Karpas-422 (cell line): ENCODE data around the gene MAP2K3. TPM values are rescaled to one million over a fixed set of nuclear protein-coding genes. Genes with fewer than 3 reads are reported as not detected.
"Not testable (repeated sequence)": the region's sequence is repeated elsewhere in the genome, so short reads cannot be mapped to it uniquely, and the experiment has no call there.

Experiments used
- DNase-seq: peaks from one replicate; pipeline ENCODE4 v3.0.0-alpha.2; 2015
- H2AFZ ChIP-seq: fragments of 200-600 bp; sonication (generic); 2 replicates; pipeline ENCODE4 v1.6.1; 2014; ENCODE audit warnings: antibody characterized with exemption, low read length, mixed read lengths
- H3K27ac ChIP-seq: fragments of 200-600 bp; sonication (generic); 2 replicates; pipeline ENCODE4 v1.5.1; 2014; ENCODE audit warnings: mild to moderate bottlenecking, low read length, moderate library complexity
- H3K27me3 ChIP-seq: fragments of 200-600 bp; sonication (generic); 2 replicates; pipeline ENCODE4 v1.6.1; 2014; ENCODE audit warnings: low read length, mixed read lengths
- H3K36me3 ChIP-seq: fragments of 200-600 bp; sonication (generic); 2 replicates; pipeline ENCODE4 v1.6.1; 2014; ENCODE audit warnings: low read length, mixed read lengths; ENCODE audit not compliant: insufficient read depth
- H3K4me1 ChIP-seq: fragments of 200-600 bp; sonication (generic); 2 replicates; pipeline ENCODE4 v1.6.1; 2014; ENCODE audit warnings: mild to moderate bottlenecking, low read length, mixed read lengths
- H3K4me2 ChIP-seq: fragments of 200-600 bp; sonication (generic); 2 replicates; pipeline ENCODE4 v1.6.1; 2014; ENCODE audit warnings: low read length, low read depth, mild to moderate bottlenecking; ENCODE audit not compliant: poor library complexity, severe bottlenecking
- H3K4me3 ChIP-seq: fragments of 200-600 bp; sonication (generic); 2 replicates; pipeline ENCODE4 v1.5.1; 2014; ENCODE audit warnings: mild to moderate bottlenecking, antibody characterized with exemption, low read length, mixed read lengths
- H3K79me2 ChIP-seq: fragments of 200-600 bp; sonication (generic); 2 replicates; pipeline ENCODE4 v1.6.1; 2014; ENCODE audit warnings: mild to moderate bottlenecking, low read length, mixed read lengths
- H3K9ac ChIP-seq: fragments of 200-600 bp; sonication (generic); 2 replicates; pipeline ENCODE4 v1.6.0; 2014; ENCODE audit warnings: low read length
- H3K9me2 ChIP-seq: fragments of 200-600 bp; sonication (generic), shearing (Covaris generic); replicated peaks from 2 replicates; pipeline ENCODE4 v1.6.0; 2014; ENCODE audit warnings: mild to moderate bottlenecking, low read length, moderate library complexity; ENCODE audit not compliant: insufficient read depth
- H3K9me3 ChIP-seq: fragments of 300-700, 200-600 bp; sonication (generic); 2 replicates; pipeline ENCODE4 v1.6.1; 2014; ENCODE audit warnings: low read length, mixed read lengths
- H4K20me1 ChIP-seq: fragments of 200-600 bp; sonication (generic); 2 replicates; pipeline ENCODE4 v1.6.1; 2014; ENCODE audit warnings: mild to moderate bottlenecking, antibody characterized with exemption, low read length, low read depth; ENCODE audit not compliant: insufficient read depth
- total RNA-seq: library from RNA; depleted of rRNA; stranded (reverse); fragments of >200 nt; shearing (Covaris generic); gene quantifications from 2 replicates; pipeline ENCODE4 v1.2.3, GENCODE V29; 2014; ENCODE audit warnings: low replicate concordance

MAP2K3 gene
- total RNA-seq, 1 experiment from 2014 or later = 49.4 TPM

DNA sequence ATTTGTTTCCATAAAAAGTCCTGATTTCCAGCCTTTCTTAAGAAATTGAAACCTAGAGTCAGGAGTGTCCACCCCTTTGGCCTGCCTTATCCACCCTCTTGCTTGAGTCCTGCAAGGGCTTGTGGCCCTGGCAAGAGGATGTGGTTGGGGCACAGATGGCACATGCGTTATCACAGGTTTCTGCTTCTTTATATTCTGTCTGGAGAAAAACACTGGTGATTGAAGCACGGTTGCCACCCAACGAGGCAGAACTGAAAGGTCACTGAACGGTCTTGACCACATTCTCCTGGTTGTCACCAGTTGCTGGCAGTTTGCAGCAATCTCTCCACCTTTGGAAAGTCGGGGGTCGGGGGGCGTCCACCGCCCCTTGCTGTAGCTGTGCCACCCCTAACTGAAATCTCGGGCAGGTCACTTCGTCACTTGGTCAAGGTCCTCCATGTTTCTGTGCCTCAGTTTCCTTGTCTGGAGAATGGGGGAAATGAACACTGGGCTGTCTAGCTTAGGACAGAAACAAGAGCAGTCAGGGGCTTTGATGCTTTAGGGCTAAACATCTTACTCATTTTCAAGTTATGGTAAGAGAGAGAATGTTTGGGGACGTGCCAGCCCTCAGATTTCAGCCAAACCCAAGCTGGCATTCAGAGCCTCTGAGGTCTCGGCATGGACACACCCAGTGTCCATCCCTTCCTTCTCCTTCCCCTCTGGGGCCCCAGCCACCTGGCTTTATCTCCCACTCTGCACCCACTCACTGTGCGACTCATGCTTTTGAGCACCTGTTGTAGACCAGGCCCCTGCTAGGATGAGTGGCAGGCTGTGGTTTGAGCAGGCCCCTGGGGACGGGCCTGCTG, 63.8 kb downstream of the MAP2K3 start:
- not testable (repeated sequence) for H3K9me3 ChIP-seq, H3K9me2 ChIP-seq, H3K79me2 ChIP-seq, H3K27me3 ChIP-seq, H3K36me3 ChIP-seq, H2AFZ ChIP-seq, H3K4me3 ChIP-seq, H4K20me1 ChIP-seq
- Histone ChIP-seq H3K4me1 (peaks cover 72% of the 10 kb centered on the region), H3K9ac (0 out of 2 replicates have a peak overlapping the region, but pooled peaks have one; percentile 45), H3K4me2 (peak overlapping the region; percentile 32), H3K27ac (peak overlapping the region; percentile 90)
- DNase-seq = peak; percentile 81

DNA sequence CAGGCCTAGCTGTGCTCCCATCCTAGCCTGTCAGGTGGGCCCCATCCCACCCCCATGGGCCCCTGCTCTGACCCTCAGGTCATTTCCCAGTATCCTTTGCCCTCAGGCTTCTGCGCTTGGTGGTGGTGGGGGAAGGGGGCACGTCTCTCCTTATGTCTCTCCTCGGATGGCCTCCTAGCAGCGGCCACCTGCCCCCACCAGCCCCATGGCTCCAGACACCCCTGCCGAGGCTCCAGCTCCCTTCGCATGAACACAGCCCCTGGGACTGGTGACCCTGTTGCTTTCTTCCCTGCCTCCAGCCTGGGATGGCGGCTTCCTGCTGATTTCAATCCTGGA, 64.4 kb downstream of the MAP2K3 start:
- Histone ChIP-seq H3K4me1 (peaks cover 72% of the 10 kb centered on the region), H3K4me2 (peak overlapping the region; percentile 40), H3K9ac (peak overlapping the region; percentile 43; the same call in 1 of the 2 replicates), H3K27ac (peak overlapping the region; percentile 82)
- not testable (repeated sequence) for H4K20me1 ChIP-seq, H3K27me3 ChIP-seq, H3K9me2 ChIP-seq, DNase-seq, H3K36me3 ChIP-seq, H3K79me2 ChIP-seq, H3K4me3 ChIP-seq, H3K9me3 ChIP-seq, H2AFZ ChIP-seq

DNA sequence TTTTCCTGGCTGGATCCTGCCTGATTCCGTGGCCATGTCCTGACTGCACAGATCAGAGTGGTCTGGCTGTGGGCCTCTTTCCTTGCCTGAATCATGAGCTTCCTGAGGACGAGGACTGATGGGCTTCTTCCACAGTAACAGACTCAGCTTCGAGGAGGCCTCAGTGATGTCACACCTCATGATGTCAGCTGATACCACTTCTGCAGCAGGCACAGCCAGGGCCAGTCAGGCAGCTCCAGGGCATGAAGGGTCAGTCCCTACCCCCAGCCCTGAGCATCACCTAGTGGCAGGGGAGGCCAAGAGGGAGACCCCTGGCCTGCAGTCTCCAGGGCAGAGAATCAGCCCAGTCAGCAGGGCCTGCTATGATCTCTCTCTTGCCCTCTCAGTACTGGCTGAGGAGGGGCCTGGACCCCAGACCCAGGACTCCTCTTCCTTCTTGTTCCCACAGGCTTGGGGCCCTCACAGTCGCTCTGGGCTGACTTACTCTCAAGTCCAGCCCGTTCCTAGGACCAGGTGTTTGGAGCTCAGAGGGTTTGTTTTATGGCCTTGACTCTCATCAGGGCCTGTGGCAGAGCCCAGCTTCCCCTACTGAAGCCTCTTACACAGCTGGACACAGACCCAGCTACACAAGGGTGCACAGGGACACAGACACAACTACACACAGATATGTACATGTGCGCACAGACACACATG, 65.0 kb downstream of the MAP2K3 start:
- Histone ChIP-seq H3K27ac (peak overlapping the region; percentile 82), H3K4me2 (peak overlapping the region; percentile 40), H3K4me1 (peaks cover 68% of the 10 kb centered on the region), H3K9ac (peak overlapping the region; percentile 63)
- H3K9me2 ChIP-seq, H3K4me3 ChIP-seq, H3K9me3 ChIP-seq, H3K27me3 ChIP-seq, H4K20me1 ChIP-seq, H3K79me2 ChIP-seq, H2AFZ ChIP-seq, H3K36me3 ChIP-seq: not testable (repeated sequence)
- DNase-seq = peak; percentile 69

DNA sequence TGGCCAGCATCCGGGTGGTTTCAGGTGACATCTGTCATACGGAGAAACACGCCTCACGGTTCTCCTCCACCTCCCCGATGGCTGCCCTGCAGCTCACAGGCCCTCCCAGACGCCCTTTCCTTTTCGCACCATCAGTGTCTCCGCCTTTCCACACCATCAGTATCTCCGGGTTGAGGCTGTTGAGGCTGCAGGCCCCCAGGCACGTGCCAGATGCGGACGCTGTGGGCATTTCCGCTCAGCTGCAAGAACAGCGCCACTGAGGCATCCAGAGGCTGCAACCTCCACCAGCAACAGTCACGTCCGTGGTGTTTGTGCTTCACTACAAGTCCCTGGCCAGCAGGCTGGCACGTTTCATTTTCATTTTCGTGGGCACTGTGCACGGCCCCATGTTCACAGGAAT, 66.0 kb downstream of the MAP2K3 start:
- not testable (repeated sequence) for DNase-seq, H3K27ac ChIP-seq

DNA sequence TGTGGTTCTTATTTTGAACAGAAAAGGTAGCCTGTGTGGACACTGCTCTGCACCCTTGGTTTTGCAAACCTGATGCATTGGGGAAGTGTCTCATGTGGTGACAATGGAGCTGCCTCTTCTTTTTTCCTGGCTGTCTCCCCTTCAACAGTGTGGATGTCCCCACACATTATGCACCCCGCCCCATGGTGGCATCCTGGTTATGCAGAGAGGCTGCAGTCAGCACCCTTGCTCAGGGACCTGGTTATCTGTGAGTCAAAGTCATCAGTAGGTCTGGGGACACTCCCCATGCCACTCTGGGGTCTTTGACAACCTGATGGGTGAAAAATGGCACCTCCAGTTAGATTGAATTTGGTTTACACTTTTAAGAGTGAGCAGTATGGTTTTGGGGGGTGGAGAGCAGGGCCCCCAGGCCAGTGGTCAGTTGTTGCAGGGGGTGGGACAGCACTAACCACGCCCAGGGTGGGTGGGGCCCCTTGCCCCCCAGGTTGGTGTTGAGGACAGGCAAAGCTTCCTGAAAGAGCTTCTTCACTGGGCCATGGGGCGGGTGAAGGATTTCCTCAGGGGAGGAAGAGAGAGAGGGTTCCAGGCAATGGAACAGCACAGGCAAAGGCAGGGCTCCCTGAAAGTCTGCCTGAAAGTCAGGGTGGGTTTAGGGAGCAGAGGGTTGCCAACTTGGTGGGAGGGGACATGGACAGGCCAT, 67.0 kb downstream of the MAP2K3 start:
- Histone ChIP-seq H3K4me1 (peaks cover 55% of the 10 kb centered on the region), H3K36me3 (no peaks in the 10 kb centered on the region), H3K9me3 (no peaks in the 10 kb centered on the region), H3K9me2 (no peaks in the 10 kb centered on the region), H3K27me3 (no peaks in the 10 kb centered on the region), H3K4me3 (no peak overlapping the region), H3K27ac (no peak overlapping the region; the same call in 1 of the 2 replicates), H3K79me2 (no peaks in the 10 kb centered on the region), H2AFZ (no peak overlapping the region), H3K9ac (peak overlapping the region; percentile 26; the same call in 1 of the 2 replicates), H3K4me2 (no peak overlapping the region), H4K20me1 (no peaks in the 10 kb centered on the region)
- no peak for DNase-seq

More for the DNA sequence above, 66.0 kb downstream of the MAP2K3 start:
- H3K4me3 ChIP-seq, H3K9ac ChIP-seq, H3K79me2 ChIP-seq, H3K27me3 ChIP-seq, H3K9me3 ChIP-seq, H4K20me1 ChIP-seq, H3K36me3 ChIP-seq, H3K9me2 ChIP-seq, H3K4me2 ChIP-seq, H2AFZ ChIP-seq: not testable (repeated sequence)
- H3K4me1 ChIP-seq = peaks cover 58% of the 10 kb centered on the region

DNA sequence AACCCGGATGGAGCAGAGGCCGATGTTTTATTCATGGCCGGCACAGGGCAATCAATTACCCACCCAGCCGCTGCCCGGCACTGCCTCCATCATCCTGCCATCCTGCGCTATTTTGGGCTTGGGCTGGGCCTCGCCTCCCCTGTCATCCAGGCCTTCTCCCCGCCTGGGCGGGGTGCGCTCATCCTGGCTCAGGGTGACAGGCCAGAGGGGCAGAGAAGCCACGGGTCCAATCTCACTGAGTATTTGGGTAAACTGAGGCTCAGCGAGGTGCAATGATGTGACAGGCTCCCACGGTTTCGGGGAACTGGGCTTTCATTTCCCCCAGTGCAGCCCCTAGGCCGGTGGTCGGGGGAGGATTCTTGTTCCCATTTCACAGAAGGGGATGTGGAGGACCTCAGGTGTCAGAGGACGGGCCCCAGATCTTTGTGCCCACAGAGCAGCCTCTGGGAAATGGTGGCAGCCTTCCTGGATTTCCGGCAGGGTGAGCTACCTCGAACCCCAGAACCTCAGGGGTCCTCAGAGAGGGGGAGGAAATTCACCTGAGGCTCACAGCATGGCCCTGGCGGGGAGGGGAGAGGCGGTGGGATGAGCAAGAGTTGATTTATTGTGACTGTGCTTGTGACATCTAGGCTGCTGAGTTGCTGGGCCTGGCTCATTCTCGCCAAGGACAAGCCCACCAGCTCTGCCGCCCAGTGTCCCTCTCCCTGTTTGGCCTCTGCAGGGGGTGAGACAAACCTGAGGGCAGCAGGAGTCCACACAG, 67.9 kb downstream of the MAP2K3 start:
- H3K4me1 ChIP-seq = peaks cover 48% of the 10 kb centered on the region
- H2AFZ ChIP-seq = no peak overlapping the region
- H3K9me2 ChIP-seq = no peaks in the 10 kb centered on the region
- H3K27me3 ChIP-seq = no peaks in the 10 kb centered on the region
- H3K36me3 ChIP-seq = no peaks in the 10 kb centered on the region
- DNase-seq = peak; percentile 37
- no peak overlapping the region for H3K27ac ChIP-seq
- H3K9ac ChIP-seq = no peak overlapping the region
- H3K4me2 ChIP-seq = no peak overlapping the region
- no peaks in the 10 kb centered on the region for H3K9me3 ChIP-seq
- H3K79me2 ChIP-seq = no peaks in the 10 kb centered on the region
- H4K20me1 ChIP-seq = no peaks in the 10 kb centered on the region
- H3K4me3 ChIP-seq = no peak overlapping the region

DNA sequence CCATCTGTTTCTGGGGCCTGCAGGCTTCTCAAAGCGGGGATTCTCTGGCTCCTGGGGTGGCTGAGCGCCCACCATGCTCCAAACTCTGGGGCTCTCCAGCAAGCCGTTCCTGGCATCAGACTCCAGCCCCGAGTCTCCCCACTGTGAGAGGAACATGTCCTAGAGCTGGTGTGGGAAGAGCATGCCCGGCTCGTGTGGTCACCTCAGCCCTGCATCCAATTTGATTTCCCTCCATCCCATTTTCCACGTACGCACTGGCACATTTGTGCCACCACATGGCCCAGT, 68.4 kb downstream of the MAP2K3 start:
- Histone ChIP-seq H3K4me1 (peaks cover 48% of the 10 kb centered on the region), H4K20me1 (no peaks in the 10 kb centered on the region), H3K4me3 (no peak overlapping the region), H3K4me2 (no peak overlapping the region), H3K27me3 (no peaks in the 10 kb centered on the region), H3K9me2 (no peaks in the 10 kb centered on the region), H3K27ac (no peak overlapping the region), H3K36me3 (no peaks in the 10 kb centered on the region), H3K79me2 (no peaks in the 10 kb centered on the region), H3K9me3 (no peaks in the 10 kb centered on the region), H2AFZ (no peak overlapping the region), H3K9ac (no peak overlapping the region)
- no peak for DNase-seq
